Stimulated activated CD4-positive, alpha-beta T cell treated with anti-CD3 and anti-CD28 coated beads, Interleukin-2, amount 100 ng/mL, for 24 hours (primary cell): ENCODE measurements around the gene SRRM2.
A peak's percentile ranks its signal among the peaks of the same experiment; 100 is the strongest.

ENCODE experiments used
- DNase-seq, 2 donors: peaks; one replicate each; pipeline ENCODE4 v3.0.0-alpha.2; 2020

The SRRM2 gene

GRCh38 chr16:2765462-2766404 is 13.3 kb downstream of the SRRM2 start:
- no peak for DNase-seq

- DNase-seq, result no peak
These were observed 14.1 kb downstream of the SRRM2 start for GRCh38 chr16:2766430-2767139.

GRCh38 chr16:2767140-2767731 is 14.8 kb downstream of the SRRM2 start:
- DNase-seq, result no peak

- DNase-seq, result no peak
These were observed 15.5 kb downstream of the SRRM2 start for GRCh38 chr16:2767891-2768290.

- no peak for DNase-seq
These were observed 16.1 kb downstream of the SRRM2 start for GRCh38 chr16:2768403-2769089.

- no peak for DNase-seq
These were observed 16.7 kb downstream of the SRRM2 start for GRCh38 chr16:2769100-2769529.

- no peak for DNase-seq
These were observed 17.2 kb downstream of the SRRM2 start for GRCh38 chr16:2769675-2770056.

GRCh38 chr16:2770057-2770951 is 17.9 kb downstream of the SRRM2 start:
- DNase-seq, result peak in 1 of 2 donors; percentile 20

GRCh38 chr16:2771496-2772402 is 19.3 kb downstream of the SRRM2 start:
- DNase-seq, result no peak

GRCh38 chr16:2773188-2773968 is 20.9 kb downstream of the SRRM2 start:
- no peak for DNase-seq

GRCh38 chr16:2774161-2774891 is 21.9 kb downstream of the SRRM2 start:
- DNase-seq, result no peak

- no peak for DNase-seq
These were observed 22.8 kb downstream of the SRRM2 start for GRCh38 chr16:2775131-2775716.

- DNase-seq, result no peak
These were observed 23.5 kb downstream of the SRRM2 start for GRCh38 chr16:2775765-2776499.

GRCh38 chr16:2776500-2777139 is 24.2 kb downstream of the SRRM2 start:
- peak in 1 of 2 donors; percentile 44 for DNase-seq

- peak; percentile 91 for DNase-seq
These were observed 24.9 kb downstream of the SRRM2 start, which contains the start of gene ELOB for GRCh38 chr16:2777231-2777902. Gene ELOB (minus strand): TSS chr16:2777280. CDS start chr16:2777239, 41 bp downstream.

- peak in 1 of 2 donors; percentile 47 for DNase-seq
These were observed 25.6 kb downstream of the SRRM2 start for GRCh38 chr16:2777903-2778629.
